ENCODE data around the gene SAT2.

DNA sequence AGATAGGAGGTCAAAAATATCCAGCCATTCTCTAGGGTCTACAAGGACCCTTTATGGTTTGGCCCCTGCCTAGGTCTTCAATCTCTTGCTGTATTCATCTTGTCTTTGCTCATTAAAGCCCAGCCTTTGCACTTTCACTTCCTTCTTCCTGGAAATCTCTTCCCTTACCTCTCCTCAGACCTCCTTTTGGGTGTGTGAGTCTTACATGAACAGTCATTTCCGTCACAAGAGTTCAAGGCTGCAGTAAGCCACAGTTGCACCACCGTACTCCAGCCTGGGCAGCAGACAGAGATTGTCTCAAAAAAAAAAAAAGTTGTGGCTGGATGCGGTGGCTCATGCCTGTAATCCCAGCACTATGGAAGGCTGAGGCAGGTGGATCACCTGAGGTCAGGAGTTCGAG is 17.2 kb upstream of the SAT2 start:
- TF ChIP-seq, protein P1, sequence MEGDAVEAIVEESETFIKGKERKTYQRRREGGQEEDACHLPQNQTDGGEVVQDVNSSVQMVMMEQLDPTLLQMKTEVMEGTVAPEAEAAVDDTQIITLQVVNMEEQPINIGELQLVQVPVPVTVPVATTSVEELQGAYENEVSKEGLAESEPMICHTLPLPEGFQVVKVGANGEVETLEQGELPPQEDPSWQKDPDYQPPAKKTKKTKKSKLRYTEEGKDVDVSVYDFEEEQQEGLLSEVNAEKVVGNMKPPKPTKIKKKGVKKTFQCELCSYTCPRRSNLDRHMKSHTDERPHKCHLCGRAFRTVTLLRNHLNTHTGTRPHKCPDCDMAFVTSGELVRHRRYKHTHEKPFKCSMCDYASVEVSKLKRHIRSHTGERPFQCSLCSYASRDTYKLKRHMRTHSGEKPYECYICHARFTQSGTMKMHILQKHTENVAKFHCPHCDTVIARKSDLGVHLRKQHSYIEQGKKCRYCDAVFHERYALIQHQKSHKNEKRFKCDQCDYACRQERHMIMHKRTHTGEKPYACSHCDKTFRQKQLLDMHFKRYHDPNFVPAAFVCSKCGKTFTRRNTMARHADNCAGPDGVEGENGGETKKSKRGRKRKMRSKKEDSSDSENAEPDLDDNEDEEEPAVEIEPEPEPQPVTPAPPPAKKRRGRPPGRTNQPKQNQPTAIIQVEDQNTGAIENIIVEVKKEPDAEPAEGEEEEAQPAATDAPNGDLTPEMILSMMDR (IDR thresholded peaks at IDR 0.05 in 2 of 3, conservative IDR thresholded peaks at IDR 0.05 in 1 of 3; ENCODE audit: control insufficient read depth in 2 of 3, extremely low read depth in 1 of 3, insufficient read depth in 1 of 3, low read depth in 3 of 3, low read length in 3 of 3), result no peak
- TF ChIP-seq SMAD1 (IDR thresholded peaks at IDR 0.05; ENCODE audit: low read depth, partially characterized antibody), result no peak
- no peak for TF ChIP-seq POLR2A (IDR thresholded peaks at IDR 0.05; ENCODE audit: low read depth, low read length)
- TF ChIP-seq EP300 (IDR thresholded peaks at IDR 0.05; ENCODE audit: borderline replicate concordance in 1 of 2, control insufficient read depth in 1 of 2, low read depth in 2 of 2, low read length in 2 of 2), result no peak
- no peak for TF ChIP-seq POLR2AphosphoS5 (IDR thresholded peaks at IDR 0.05; ENCODE audit: low read length)
- TF ChIP-seq GABPA (IDR thresholded peaks at IDR 0.05; ENCODE audit: low read depth), result no peak
- TF ChIP-seq TBL1XR1 (IDR thresholded peaks at IDR 0.05; ENCODE audit: low read depth, low read length), result no peak
- no peak for TF ChIP-seq ZNF274 (IDR thresholded peaks at IDR 0.05; ENCODE audit: insufficient read depth, insufficient read length)
- TF ChIP-seq, protein P2, sequence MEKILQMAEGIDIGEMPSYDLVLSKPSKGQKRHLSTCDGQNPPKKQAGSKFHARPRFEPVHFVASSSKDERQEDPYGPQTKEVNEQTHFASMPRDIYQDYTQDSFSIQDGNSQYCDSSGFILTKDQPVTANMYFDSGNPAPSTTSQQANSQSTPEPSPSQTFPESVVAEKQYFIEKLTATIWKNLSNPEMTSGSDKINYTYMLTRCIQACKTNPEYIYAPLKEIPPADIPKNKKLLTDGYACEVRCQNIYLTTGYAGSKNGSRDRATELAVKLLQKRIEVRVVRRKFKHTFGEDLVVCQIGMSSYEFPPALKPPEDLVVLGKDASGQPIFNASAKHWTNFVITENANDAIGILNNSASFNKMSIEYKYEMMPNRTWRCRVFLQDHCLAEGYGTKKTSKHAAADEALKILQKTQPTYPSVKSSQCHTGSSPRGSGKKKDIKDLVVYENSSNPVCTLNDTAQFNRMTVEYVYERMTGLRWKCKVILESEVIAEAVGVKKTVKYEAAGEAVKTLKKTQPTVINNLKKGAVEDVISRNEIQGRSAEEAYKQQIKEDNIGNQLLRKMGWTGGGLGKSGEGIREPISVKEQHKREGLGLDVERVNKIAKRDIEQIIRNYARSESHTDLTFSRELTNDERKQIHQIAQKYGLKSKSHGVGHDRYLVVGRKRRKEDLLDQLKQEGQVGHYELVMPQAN (conservative IDR thresholded peaks at IDR 0.05), result no peak
- no peak for TF ChIP-seq SP1 (IDR thresholded peaks at IDR 0.05; ENCODE audit: low read depth, low read length)
- TF ChIP-seq EZH2 (IDR thresholded peaks at IDR 0.05; ENCODE audit: borderline replicate concordance, control insufficient read depth, low read depth, low read length), result no peak

All from GM12878 (cell line).